WTC11 (cell line): ENCODE data around the gene WDR64. TPM values are rescaled to one million over a fixed set of nuclear protein-coding genes. Genes with fewer than 3 reads are reported as not detected.

ENCODE experiments used
- ATAC-seq: fragments of 200-7000 bp; cut with Tn5 transposase; 2 replicates; pipeline ENCODE4 v1.10.0; 2021; ENCODE audit warnings: mild to moderate bottlenecking, moderate library complexity
- CTCF ChIA-PET: fragments of 300-600 bp; sonication (Branson Sonifier 250); formaldehyde crosslinking; loops from one replicate; lab custom pipeline; 2021; ENCODE audit warnings: antibody characterized with exemption; lab: Charles Lee
- POLR2A ChIA-PET: fragments of 350-600 bp; sonication (Branson Sonifier 250); formaldehyde crosslinking; loops from one replicate; lab custom pipeline; 2021; ENCODE audit warnings: antibody characterized with exemption; lab: Charles Lee
- DNase-seq: peaks from one replicate; pipeline ENCODE4 v3.0.0; 2021; ENCODE audit warnings: low spot score
- H3K27ac Mint-ChIP-seq: 2 replicates; pipeline ENCODE4 v1.8.0; 2021; ENCODE audit warnings: mixed read lengths
- H3K27me3 Mint-ChIP-seq: 2 replicates; pipeline ENCODE4 v1.8.0; 2021; ENCODE audit warnings: low read depth, mild to moderate bottlenecking, moderate library complexity, mixed read lengths
- H3K36me3 Mint-ChIP-seq: 2 replicates; pipeline ENCODE4 v1.8.0; 2021; ENCODE audit warnings: mixed read lengths
- H3K4me1 Mint-ChIP-seq: 2 replicates; pipeline ENCODE4 v1.8.0; 2022; ENCODE audit warnings: mixed read lengths
- H3K4me3 Mint-ChIP-seq: 2 replicates; pipeline ENCODE4 v1.8.0; 2021; ENCODE audit warnings: mild to moderate bottlenecking, moderate library complexity, mixed read lengths
- H3K9me3 Mint-ChIP-seq: 2 replicates; pipeline ENCODE4 v1.8.0; 2021; ENCODE audit warnings: mixed read lengths
- AR ChIP-seq: fragments of 250-450 bp; sonication (Bioruptor Pico); IDR thresholded peaks from 2 replicates; pipeline ENCODE4 v1.9.0; 2021; ENCODE audit warnings: mild to moderate bottlenecking
- CREB1 ChIP-seq: sonication (generic); formaldehyde crosslinking; IDR thresholded peaks from 2 replicates; pipeline ENCODE4 v1.8.0; 2023; ENCODE audit warnings: mild to moderate bottlenecking, missing genetic modification reagents
- CREM ChIP-seq: sonication (generic); formaldehyde crosslinking; IDR thresholded peaks from 2 replicates; pipeline ENCODE4 v1.8.1; 2022; ENCODE audit warnings: mild to moderate bottlenecking, missing genetic modification reagents, moderate library complexity
- E2F1 ChIP-seq: sonication (generic); formaldehyde crosslinking; IDR thresholded peaks from 2 replicates; pipeline ENCODE4 v1.8.0; 2022; ENCODE audit warnings: mild to moderate bottlenecking, missing genetic modification reagents
- ESRRA ChIP-seq: sonication (generic); formaldehyde crosslinking; IDR thresholded peaks from 2 replicates; pipeline ENCODE4 v1.8.1; 2022; ENCODE audit warnings: mild to moderate bottlenecking, missing genetic modification reagents, borderline replicate concordance
- FOXK1 ChIP-seq: sonication (generic); formaldehyde crosslinking; IDR thresholded peaks from 2 replicates; pipeline ENCODE4 v1.8.0; 2022; ENCODE audit warnings: mild to moderate bottlenecking, moderate library complexity, missing genetic modification reagents
- MYBL2 ChIP-seq: sonication (generic); formaldehyde crosslinking; IDR thresholded peaks from 2 replicates; pipeline ENCODE4 v1.8.1; 2023; ENCODE audit warnings: mild to moderate bottlenecking, moderate library complexity, missing genetic modification reagents
- NFATC4 ChIP-seq: fragments of 250-450 bp; sonication (Bioruptor Pico); IDR thresholded peaks from 2 replicates; pipeline ENCODE4 v1.9.0; 2021; ENCODE audit warnings: mild to moderate bottlenecking
- SMAD4 ChIP-seq: sonication (generic); formaldehyde crosslinking; IDR thresholded peaks from 2 replicates; pipeline ENCODE4 v1.8.0; 2022; ENCODE audit warnings: mild to moderate bottlenecking, missing genetic modification reagents
- SP1 ChIP-seq: sonication (generic); formaldehyde crosslinking; conservative IDR thresholded peaks from 2 replicates; pipeline ENCODE4 v1.8.1; 2022; ENCODE audit warnings: missing genetic modification reagents
- TCF7 ChIP-seq: sonication (generic); formaldehyde crosslinking; IDR thresholded peaks from 2 replicates; pipeline ENCODE4 v1.8.0; 2022; ENCODE audit warnings: mild to moderate bottlenecking, low read depth, missing genetic modification reagents, moderate library complexity
- TP53 ChIP-seq: sonication (generic); formaldehyde crosslinking; IDR thresholded peaks from 2 replicates; pipeline ENCODE4 v1.8.1; 2023; ENCODE audit warnings: mild to moderate bottlenecking, missing genetic modification reagents
- USF1 ChIP-seq: sonication (generic); formaldehyde crosslinking; IDR thresholded peaks from 2 replicates; pipeline ENCODE4 v1.8.0; 2022; ENCODE audit warnings: mild to moderate bottlenecking, missing genetic modification reagents
- ZNF396 ChIP-seq: fragments of 250-450 bp; sonication (Bioruptor Pico); IDR thresholded peaks from 2 replicates; pipeline ENCODE4 v1.8.0; 2021; ENCODE audit warnings: mild to moderate bottlenecking, moderate library complexity, borderline replicate concordance
- total RNA-seq: library from RNA; stranded (reverse); gene quantifications from 3 replicates; pipeline ENCODE4 v1.2.3, GENCODE V29; 2021
- TF ChIP-seq, protein P1 (sequence below): fragments of 200-600 bp; IDR thresholded peaks from 2 replicates; pipeline ENCODE4 v1.8.0; 2022; ENCODE audit warnings: antibody characterized with exemption
- TF ChIP-seq, protein P2 (sequence below): sonication (generic); formaldehyde crosslinking; IDR thresholded peaks from 2 replicates; pipeline ENCODE4 v1.8.0; 2022; ENCODE audit warnings: mild to moderate bottlenecking, missing genetic modification reagents
- TF ChIP-seq, protein P3 (sequence below): sonication (generic); formaldehyde crosslinking; IDR thresholded peaks from 2 replicates; pipeline ENCODE4 v1.8.1; 2022; ENCODE audit warnings: mild to moderate bottlenecking, moderate library complexity, missing genetic modification reagents
- TF ChIP-seq, protein P4 (sequence below): fragments of 250-450 bp; sonication (Bioruptor Pico); IDR thresholded peaks from 2 replicates; pipeline ENCODE4 v1.9.0; 2021; ENCODE audit warnings: mild to moderate bottlenecking, borderline replicate concordance

Gene WDR64
- total RNA-seq, 1 experiment from 2014 or later = not detected

- TF ChIP-seq SMAD4 (CRISPR knock-in tag) (no peak), MYBL2 (CRISPR knock-in tag) (no peak), FOXK1 (CRISPR knock-in tag) (peak; percentile 99), SP1 (CRISPR knock-in tag) (peak; percentile 93), TP53 (CRISPR knock-in tag) (no peak), E2F1 (CRISPR knock-in tag) (0 out of 2 replicates have a peak, but pooled peaks have one; percentile 26), ESRRA (CRISPR knock-in tag) (0 out of 2 replicates have a peak, but pooled peaks have one; percentile 52)
- TF ChIP-seq, protein P1, sequence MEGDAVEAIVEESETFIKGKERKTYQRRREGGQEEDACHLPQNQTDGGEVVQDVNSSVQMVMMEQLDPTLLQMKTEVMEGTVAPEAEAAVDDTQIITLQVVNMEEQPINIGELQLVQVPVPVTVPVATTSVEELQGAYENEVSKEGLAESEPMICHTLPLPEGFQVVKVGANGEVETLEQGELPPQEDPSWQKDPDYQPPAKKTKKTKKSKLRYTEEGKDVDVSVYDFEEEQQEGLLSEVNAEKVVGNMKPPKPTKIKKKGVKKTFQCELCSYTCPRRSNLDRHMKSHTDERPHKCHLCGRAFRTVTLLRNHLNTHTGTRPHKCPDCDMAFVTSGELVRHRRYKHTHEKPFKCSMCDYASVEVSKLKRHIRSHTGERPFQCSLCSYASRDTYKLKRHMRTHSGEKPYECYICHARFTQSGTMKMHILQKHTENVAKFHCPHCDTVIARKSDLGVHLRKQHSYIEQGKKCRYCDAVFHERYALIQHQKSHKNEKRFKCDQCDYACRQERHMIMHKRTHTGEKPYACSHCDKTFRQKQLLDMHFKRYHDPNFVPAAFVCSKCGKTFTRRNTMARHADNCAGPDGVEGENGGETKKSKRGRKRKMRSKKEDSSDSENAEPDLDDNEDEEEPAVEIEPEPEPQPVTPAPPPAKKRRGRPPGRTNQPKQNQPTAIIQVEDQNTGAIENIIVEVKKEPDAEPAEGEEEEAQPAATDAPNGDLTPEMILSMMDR = no peak
- TF ChIP-seq, protein P2, sequence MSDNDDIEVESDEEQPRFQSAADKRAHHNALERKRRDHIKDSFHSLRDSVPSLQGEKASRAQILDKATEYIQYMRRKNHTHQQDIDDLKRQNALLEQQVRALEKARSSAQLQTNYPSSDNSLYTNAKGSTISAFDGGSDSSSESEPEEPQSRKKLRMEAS (CRISPR knock-in tag) = peak; percentile 69; the same call in 1 of the 2 replicates
Observed at GRCh38 chr1:241847796-241848685, 196.0 kb downstream of the WDR64 start, which contains the start of gene EXO1 (continued).

- no peak for ATAC-seq
- no peaks in the 10 kb centered on the region for H3K27me3 Mint-ChIP-seq
- H3K9me3 Mint-ChIP-seq = no peaks in the 10 kb centered on the region
- peak overlapping the region; percentile 99 for H3K27ac Mint-ChIP-seq
- CTCF ChIA-PET = interaction anchor here (1.7 kb wide), 1 partner anchor 238 kb away, joined by 5 read pairs; no protein-coding TSS in a partner anchor
- peak overlapping the region; percentile 98 for H3K4me3 Mint-ChIP-seq
- no peak for DNase-seq
- H3K36me3 Mint-ChIP-seq = peaks cover 31% of the 10 kb centered on the region
- peaks cover 19% of the 10 kb centered on the region for H3K4me1 Mint-ChIP-seq
- POLR2A ChIA-PET = no interaction called here
- TF ChIP-seq MYBL2 (CRISPR knock-in tag) (no peak), NFATC4 (CRISPR knock-in tag) (no peak), USF1 (CRISPR knock-in tag) (no peak), CREM (no peak), AR (CRISPR knock-in tag) (no peak), ZNF396 (no peak), TCF7 (CRISPR knock-in tag) (no peak), CREB1 (CRISPR knock-in tag) (no peak)
- TF ChIP-seq, protein P1 = no peak
- TF ChIP-seq, protein P3, sequence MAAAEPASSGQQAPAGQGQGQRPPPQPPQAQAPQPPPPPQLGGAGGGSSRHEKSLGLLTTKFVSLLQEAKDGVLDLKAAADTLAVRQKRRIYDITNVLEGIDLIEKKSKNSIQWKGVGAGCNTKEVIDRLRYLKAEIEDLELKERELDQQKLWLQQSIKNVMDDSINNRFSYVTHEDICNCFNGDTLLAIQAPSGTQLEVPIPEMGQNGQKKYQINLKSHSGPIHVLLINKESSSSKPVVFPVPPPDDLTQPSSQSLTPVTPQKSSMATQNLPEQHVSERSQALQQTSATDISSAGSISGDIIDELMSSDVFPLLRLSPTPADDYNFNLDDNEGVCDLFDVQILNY (CRISPR knock-in tag) = no peak
- TF ChIP-seq, protein P4, sequence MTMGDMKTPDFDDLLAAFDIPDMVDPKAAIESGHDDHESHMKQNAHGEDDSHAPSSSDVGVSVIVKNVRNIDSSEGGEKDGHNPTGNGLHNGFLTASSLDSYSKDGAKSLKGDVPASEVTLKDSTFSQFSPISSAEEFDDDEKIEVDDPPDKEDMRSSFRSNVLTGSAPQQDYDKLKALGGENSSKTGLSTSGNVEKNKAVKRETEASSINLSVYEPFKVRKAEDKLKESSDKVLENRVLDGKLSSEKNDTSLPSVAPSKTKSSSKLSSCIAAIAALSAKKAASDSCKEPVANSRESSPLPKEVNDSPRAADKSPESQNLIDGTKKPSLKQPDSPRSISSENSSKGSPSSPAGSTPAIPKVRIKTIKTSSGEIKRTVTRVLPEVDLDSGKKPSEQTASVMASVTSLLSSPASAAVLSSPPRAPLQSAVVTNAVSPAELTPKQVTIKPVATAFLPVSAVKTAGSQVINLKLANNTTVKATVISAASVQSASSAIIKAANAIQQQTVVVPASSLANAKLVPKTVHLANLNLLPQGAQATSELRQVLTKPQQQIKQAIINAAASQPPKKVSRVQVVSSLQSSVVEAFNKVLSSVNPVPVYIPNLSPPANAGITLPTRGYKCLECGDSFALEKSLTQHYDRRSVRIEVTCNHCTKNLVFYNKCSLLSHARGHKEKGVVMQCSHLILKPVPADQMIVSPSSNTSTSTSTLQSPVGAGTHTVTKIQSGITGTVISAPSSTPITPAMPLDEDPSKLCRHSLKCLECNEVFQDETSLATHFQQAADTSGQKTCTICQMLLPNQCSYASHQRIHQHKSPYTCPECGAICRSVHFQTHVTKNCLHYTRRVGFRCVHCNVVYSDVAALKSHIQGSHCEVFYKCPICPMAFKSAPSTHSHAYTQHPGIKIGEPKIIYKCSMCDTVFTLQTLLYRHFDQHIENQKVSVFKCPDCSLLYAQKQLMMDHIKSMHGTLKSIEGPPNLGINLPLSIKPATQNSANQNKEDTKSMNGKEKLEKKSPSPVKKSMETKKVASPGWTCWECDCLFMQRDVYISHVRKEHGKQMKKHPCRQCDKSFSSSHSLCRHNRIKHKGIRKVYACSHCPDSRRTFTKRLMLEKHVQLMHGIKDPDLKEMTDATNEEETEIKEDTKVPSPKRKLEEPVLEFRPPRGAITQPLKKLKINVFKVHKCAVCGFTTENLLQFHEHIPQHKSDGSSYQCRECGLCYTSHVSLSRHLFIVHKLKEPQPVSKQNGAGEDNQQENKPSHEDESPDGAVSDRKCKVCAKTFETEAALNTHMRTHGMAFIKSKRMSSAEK = no peak
Observed at GRCh38 chr1:241848686-241849344, 196.7 kb downstream of the WDR64 start.
